H9 (cell line): ENCODE measurements around the gene DVL3. TPM values are rescaled to one million over a fixed set of nuclear protein-coding genes. Genes with fewer than 3 reads are reported as not detected.

Experiments used
- DNase-seq: peaks from one replicate; pipeline ENCODE4 v3.0.0-alpha.2; 2017
- H2AFZ ChIP-seq: one replicate; pipeline ENCODE4 v1.6.1; 2013; ENCODE audit warnings: mild to moderate bottlenecking, low read length, control low read depth, moderate library complexity
- H2AK5ac ChIP-seq: 2 replicates; pipeline ENCODE4 v1.6.1; 2013; ENCODE audit warnings: low read length, control low read depth, mixed read lengths; ENCODE audit not compliant: insufficient read length
- H2BK120ac ChIP-seq: one replicate; pipeline ENCODE4 v1.6.1; 2013; ENCODE audit warnings: low read depth, mild to moderate bottlenecking, low read length, control low read depth, inconsistent platforms; ENCODE audit not compliant: poor library complexity, severe bottlenecking
- H2BK12ac ChIP-seq: 2 replicates; pipeline ENCODE4 v1.6.1; 2013; ENCODE audit warnings: low read length, control low read depth, mixed read lengths, low read depth; ENCODE audit not compliant: insufficient read length
- H2BK15ac ChIP-seq: 2 replicates; pipeline ENCODE4 v1.6.1; 2013; ENCODE audit warnings: low read depth, low read length, control low read depth
- H2BK20ac ChIP-seq: one replicate; pipeline ENCODE4 v1.6.1; 2013; ENCODE audit warnings: low read depth, mild to moderate bottlenecking, low read length, control low read depth, inconsistent platforms; ENCODE audit not compliant: poor library complexity, severe bottlenecking
- H2BK5ac ChIP-seq: 2 replicates; pipeline ENCODE4 v1.6.1; 2013; ENCODE audit warnings: low read length, control low read depth, mixed read lengths; ENCODE audit not compliant: insufficient read length
- H3K14ac ChIP-seq: 2 replicates; pipeline ENCODE4 v1.6.1; 2013; ENCODE audit warnings: low read length, control low read depth; ENCODE audit not compliant: insufficient read depth
- H3K18ac ChIP-seq: 2 replicates; pipeline ENCODE4 v1.6.1; 2013; ENCODE audit warnings: low read depth, mild to moderate bottlenecking, mixed read lengths, low read length, control low read depth; ENCODE audit not compliant: insufficient read length
- H3K23ac ChIP-seq: 2 replicates; pipeline ENCODE4 v1.6.1; 2013; ENCODE audit warnings: low read length, control low read depth, mixed read lengths, low read depth; ENCODE audit not compliant: insufficient read length
- H3K23me2 ChIP-seq: 2 replicates; pipeline ENCODE4 v1.6.1; 2013; ENCODE audit warnings: low read depth, mild to moderate bottlenecking, mixed read lengths, low read length, control low read depth; ENCODE audit not compliant: insufficient read length, poor library complexity, severe bottlenecking
- H3K27ac ChIP-seq: 2 replicates; pipeline ENCODE4 v1.5.1; 2013; ENCODE audit warnings: low read length, control low read depth, mixed read lengths, low read depth; ENCODE audit not compliant: insufficient read length
- H3K27me3 ChIP-seq: 2 replicates; pipeline ENCODE4 v1.6.1; 2013; ENCODE audit warnings: low read length, control low read depth, inconsistent platforms; ENCODE audit not compliant: insufficient read depth
- H3K4ac ChIP-seq: 2 replicates; pipeline ENCODE4 v1.6.1; 2013; ENCODE audit warnings: low read depth, mild to moderate bottlenecking, control low read depth, inconsistent platforms, low read length, moderate library complexity
- H3K4me1 ChIP-seq: 2 replicates; pipeline ENCODE4 v1.6.1; 2013; ENCODE audit warnings: low read length, control low read depth, inconsistent platforms; ENCODE audit not compliant: insufficient read depth
- H3K4me2 ChIP-seq: 2 replicates; pipeline ENCODE4 v1.6.1; 2013; ENCODE audit warnings: low read length, control low read depth, mixed read lengths; ENCODE audit not compliant: insufficient read length, insufficient read depth
- H3K56ac ChIP-seq: 2 replicates; pipeline ENCODE4 v1.6.1; 2013; ENCODE audit warnings: low read depth, mild to moderate bottlenecking, mixed read lengths, low read length, control low read depth; ENCODE audit not compliant: insufficient read length
- H3K79me1 ChIP-seq: 2 replicates; pipeline ENCODE4 v1.6.1; 2013; ENCODE audit warnings: low read depth, mild to moderate bottlenecking, moderate library complexity, low read length, control low read depth, inconsistent platforms; ENCODE audit not compliant: insufficient read depth, poor library complexity, severe bottlenecking
- H3K79me2 ChIP-seq: 2 replicates; pipeline ENCODE4 v1.6.1; 2013; ENCODE audit warnings: low read length, control low read depth, inconsistent platforms; ENCODE audit not compliant: insufficient read depth
- H3K9ac ChIP-seq: 2 replicates; pipeline ENCODE4 v1.6.1; 2013; ENCODE audit warnings: low read length, control low read depth, mixed read lengths; ENCODE audit not compliant: insufficient read length; ENCODE audit errors: extremely low read depth
- H3K9me3 ChIP-seq: one replicate; pipeline ENCODE4 v1.6.1; 2013; ENCODE audit warnings: low read depth, low read length, inconsistent platforms; ENCODE audit not compliant: control insufficient read depth
- H3T11ph ChIP-seq: one replicate; pipeline ENCODE4 v1.6.1; 2013; ENCODE audit warnings: mild to moderate bottlenecking, low read length, control low read depth, inconsistent platforms
- H4K20me1 ChIP-seq: one replicate; pipeline ENCODE4 v1.6.1; 2013; ENCODE audit not compliant: control insufficient read depth, insufficient read length, insufficient read depth
- H4K5ac ChIP-seq: 2 replicates; pipeline ENCODE4 v1.6.1; 2013; ENCODE audit warnings: low read depth, mild to moderate bottlenecking, mixed read lengths, low read length, control low read depth; ENCODE audit not compliant: insufficient read length
- H4K8ac ChIP-seq: replicated peaks from 2 replicates; pipeline ENCODE4 v1.6.1; 2013; ENCODE audit warnings: low read length, control low read depth, mixed read lengths, low read depth; ENCODE audit not compliant: insufficient read length
- H4K91ac ChIP-seq: 2 replicates; pipeline ENCODE4 v1.6.1; 2013; ENCODE audit warnings: low read depth, mild to moderate bottlenecking, moderate library complexity, mixed read lengths, low read length, control low read depth; ENCODE audit not compliant: insufficient read length
- H3K27ac Mint-ChIP-seq, 3 experiments: 2 replicates in 2 of 3; 3 replicates in 1 of 3; pipeline ENCODE4 v1.8.0; 2020 to 2021; ENCODE audit warnings: mixed read lengths in 3 of 3, mild to moderate bottlenecking in 1 of 3, moderate library complexity in 1 of 3
- H3K27me3 Mint-ChIP-seq: 2 replicates; pipeline ENCODE4 v1.8.0; 2021; ENCODE audit warnings: low read depth, mild to moderate bottlenecking, moderate library complexity, mixed read lengths
- H3K36me3 Mint-ChIP-seq, 3 experiments: 2 replicates in 2 of 3; 3 replicates in 1 of 3; pipeline ENCODE4 v1.8.0; 2020 to 2021; ENCODE audit warnings: low read depth in 3 of 3, mixed read lengths in 3 of 3; ENCODE audit not compliant: insufficient read depth in 1 of 3
- H3K4me1 Mint-ChIP-seq, 2 experiments: 2 replicates each; pipeline ENCODE4 v1.8.0; 2020; ENCODE audit warnings: mixed read lengths in 2 of 2
- H3K4me3 Mint-ChIP-seq, 2 experiments: 2 replicates in 1 of 2; 3 replicates in 1 of 2; pipeline ENCODE4 v1.8.0; 2020 to 2021; ENCODE audit warnings: mild to moderate bottlenecking in 2 of 2, mixed read lengths in 2 of 2, moderate library complexity in 1 of 2
- H3K9me3 Mint-ChIP-seq, 2 experiments: 2 replicates in 1 of 2; 3 replicates in 1 of 2; pipeline ENCODE4 v1.8.0; 2020; ENCODE audit warnings: mild to moderate bottlenecking in 2 of 2, mixed read lengths in 2 of 2, moderate library complexity in 1 of 2
- CTCF ChIP-seq: fragments of 200-600 bp; sonication (generic); conservative IDR thresholded peaks from 3 replicates; pipeline ENCODE4 v1.8.0; 2021; ENCODE audit warnings: antibody characterized with exemption, mild to moderate bottlenecking
- WGBS: extraction: QIAGEN DNeasy Blood & Tissue Kit; methylation state at CpG from one replicate; pipeline ENCODE4 v1.1.7; 2013; ENCODE audit warnings: missing lambda C conversion rate, low lambda C conversion rate, mixed read lengths; ENCODE audit not compliant: insufficient read length; ENCODE audit errors: extremely low coverage; 5-methylcytosine and 5-hydroxymethylcytosine counted together
- total RNA-seq: library from RNA; stranded (reverse); gene quantifications from 2 replicates; pipeline ENCODE4 v1.2.1, GENCODE V29; 2021

DVL3 gene
- total RNA-seq, 1 experiment from 2014 or later = 64.7 TPM

GRCh38 chr3:184126006-184126405, 29.2 kb upstream of the DVL3 start:
- no peaks in the 10 kb centered on the region for H3K79me1 ChIP-seq
- H4K91ac ChIP-seq = no peak overlapping the region
- H4K20me1 ChIP-seq = no peaks in the 10 kb centered on the region
- no peaks in the 10 kb centered on the region for H3K79me2 ChIP-seq
- no peak overlapping the region for H3K4me3 Mint-ChIP-seq
- no peak for TF ChIP-seq CTCF
- no peak overlapping the region for H2AFZ ChIP-seq
- DNase-seq = no peak
- H3K27ac Mint-ChIP-seq = no peak overlapping the region
- H2BK12ac ChIP-seq = no peak overlapping the region
- H3K27ac ChIP-seq = no peak overlapping the region
- no peaks in the 10 kb centered on the region; the same call in 1 of the 2 replicates for H3K4me1 ChIP-seq
- no peak overlapping the region for H3T11ph ChIP-seq
- no peaks in the 10 kb centered on the region for H3K36me3 Mint-ChIP-seq
- no peaks in the 10 kb centered on the region for H3K23me2 ChIP-seq
- H3K9me3 Mint-ChIP-seq = no peaks in the 10 kb centered on the region
- H3K4ac ChIP-seq = no peak overlapping the region
- H4K5ac ChIP-seq = no peak overlapping the region
- H3K23ac ChIP-seq = no peak overlapping the region
- H3K4me1 Mint-ChIP-seq = peaks cover 2 to 7% of the 10 kb centered on the region in 2 experiments
- H2BK15ac ChIP-seq = no peak overlapping the region
- H2BK120ac ChIP-seq = no peak overlapping the region
- no peak overlapping the region for H3K56ac ChIP-seq
- no peak overlapping the region for H3K18ac ChIP-seq
- H3K9me3 ChIP-seq = no peaks in the 10 kb centered on the region
- no peak overlapping the region for H2BK20ac ChIP-seq
- H3K4me2 ChIP-seq = no peak overlapping the region
- no peak overlapping the region for H3K9ac ChIP-seq
- H4K8ac ChIP-seq = no peak overlapping the region
- no peak overlapping the region for H2BK5ac ChIP-seq
- no CpG with 5 or more reads among the region's 3 CpGs for WGBS
- no peaks in the 10 kb centered on the region for H3K27me3 Mint-ChIP-seq
- H3K14ac ChIP-seq = no peak overlapping the region
- no peak overlapping the region for H2AK5ac ChIP-seq
- no peaks in the 10 kb centered on the region for H3K27me3 ChIP-seq
